MM.1S (cell line): ENCODE data around the gene STX3.
"Not testable (repeated sequence)": the region's sequence is repeated elsewhere in the genome, so short reads cannot be mapped to it uniquely, and the experiment has no call there.

Experiments
- DNase-seq: peaks from one replicate; pipeline ENCODE4 v3.0.0-alpha.2; 2015
- H2AFZ ChIP-seq: fragments of 300-600 bp; sonication (generic); 2 replicates; pipeline ENCODE4 v1.6.0; 2016; ENCODE audit warnings: antibody characterized with exemption, low read length
- H3F3A ChIP-seq: fragments of 300-600 bp; sonication (generic); 2 replicates; pipeline ENCODE4 v1.6.1; 2016; ENCODE audit warnings: mild to moderate bottlenecking, antibody characterized with exemption, low read length, moderate library complexity, mixed read lengths; ENCODE audit not compliant: insufficient read depth
- H3K27ac ChIP-seq: fragments of 300-600 bp; sonication (generic); 2 replicates; pipeline ENCODE4 v1.5.1; 2016; ENCODE audit warnings: mild to moderate bottlenecking, low read length
- H3K27me3 ChIP-seq: fragments of 300-600 bp; sonication (generic); replicated peaks from 2 replicates; pipeline ENCODE4 v1.6.0; 2016; ENCODE audit warnings: low read length; ENCODE audit not compliant: insufficient read depth
- H3K36me3 ChIP-seq: fragments of 300-600 bp; sonication (generic); replicated peaks from 2 replicates; pipeline ENCODE4 v1.6.1; 2016; ENCODE audit warnings: mild to moderate bottlenecking, low read length, mixed read lengths; ENCODE audit not compliant: insufficient read depth
- H3K4me1 ChIP-seq: fragments of 300-600 bp; sonication (generic); 2 replicates; pipeline ENCODE4 v1.6.1; 2016; ENCODE audit warnings: low read length, mixed read lengths
- H3K4me2 ChIP-seq: fragments of 300-600 bp; sonication (generic); 2 replicates; pipeline ENCODE4 v1.6.0; 2016; ENCODE audit warnings: low read depth, low read length
- H3K4me3 ChIP-seq: fragments of 300-600 bp; sonication (generic); 2 replicates; pipeline ENCODE4 v1.5.1; 2016; ENCODE audit warnings: low read length, mixed read lengths
- H3K79me2 ChIP-seq: fragments of 300-600 bp; sonication (generic); 2 replicates; pipeline ENCODE4 v1.6.1; 2016; ENCODE audit warnings: mixed run types, low read length, mixed read lengths
- H3K9ac ChIP-seq: fragments of 300-600 bp; sonication (generic); 2 replicates; pipeline ENCODE4 v1.6.1; 2016; ENCODE audit warnings: low read length, mixed read lengths
- H3K9me2 ChIP-seq: fragments of 300-600 bp; sonication (generic); replicated peaks from 2 replicates; pipeline ENCODE4 v1.6.1; 2016; ENCODE audit warnings: mild to moderate bottlenecking, low read length, mixed read lengths; ENCODE audit not compliant: insufficient read depth
- H3K9me3 ChIP-seq: fragments of 300-600 bp; sonication (generic); replicated peaks from 2 replicates; pipeline ENCODE4 v1.6.1; 2016; ENCODE audit warnings: mild to moderate bottlenecking, low read length, mixed read lengths; ENCODE audit not compliant: insufficient read depth
- H4K20me1 ChIP-seq: fragments of 300-600 bp; sonication (generic); 2 replicates; pipeline ENCODE4 v1.6.1; 2016; ENCODE audit warnings: mild to moderate bottlenecking, low read length, moderate library complexity, mixed read lengths; ENCODE audit not compliant: insufficient read depth
- EZH2 ChIP-seq: fragments of 300-600 bp; sonication (generic); optimal IDR thresholded peaks from 2 replicates; pipeline ENCODE3; 2017; ENCODE audit warnings: low read depth, mild to moderate bottlenecking, antibody characterized with exemption, low read length, mixed read lengths
- EZH2phosphoT487 ChIP-seq: fragments of 300-600 bp; sonication (generic); IDR thresholded peaks from 2 replicates; pipeline ENCODE4 v1.6.1; 2018; ENCODE audit warnings: antibody characterized with exemption, low read length
- TF ChIP-seq, protein P1 (sequence below): fragments of 300-600 bp; sonication (generic); IDR thresholded peaks from 2 replicates; pipeline ENCODE4 v1.5.1; 2016; ENCODE audit warnings: antibody characterized with exemption, low read length, mixed read lengths

STX3 gene

DNA sequence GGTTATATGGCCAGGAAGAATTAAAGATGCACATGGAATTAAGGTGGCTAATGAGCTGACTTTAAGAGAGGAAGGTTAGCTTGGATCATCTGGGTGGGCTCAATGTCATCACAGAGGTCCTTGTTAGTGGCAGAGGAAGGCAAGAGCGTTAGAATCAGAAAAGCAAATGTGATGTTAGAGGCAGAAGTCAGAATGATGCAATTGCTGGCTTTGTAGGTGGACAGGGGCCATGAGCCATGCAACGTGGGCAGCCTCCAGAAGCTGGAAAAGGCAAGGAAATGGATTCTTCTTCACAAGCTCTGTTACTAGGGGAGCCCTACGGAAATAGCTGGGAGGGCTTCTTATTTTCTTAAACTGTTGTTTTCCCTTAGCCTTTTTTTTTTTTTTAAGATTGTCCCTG is 92.5 kb downstream of the STX3 start:
- Histone ChIP-seq H3K36me3 (no peaks in the 10 kb centered on the region), H2AFZ (no peak overlapping the region)
- no peak for TF ChIP-seq EZH2
- TF ChIP-seq, protein P1, sequence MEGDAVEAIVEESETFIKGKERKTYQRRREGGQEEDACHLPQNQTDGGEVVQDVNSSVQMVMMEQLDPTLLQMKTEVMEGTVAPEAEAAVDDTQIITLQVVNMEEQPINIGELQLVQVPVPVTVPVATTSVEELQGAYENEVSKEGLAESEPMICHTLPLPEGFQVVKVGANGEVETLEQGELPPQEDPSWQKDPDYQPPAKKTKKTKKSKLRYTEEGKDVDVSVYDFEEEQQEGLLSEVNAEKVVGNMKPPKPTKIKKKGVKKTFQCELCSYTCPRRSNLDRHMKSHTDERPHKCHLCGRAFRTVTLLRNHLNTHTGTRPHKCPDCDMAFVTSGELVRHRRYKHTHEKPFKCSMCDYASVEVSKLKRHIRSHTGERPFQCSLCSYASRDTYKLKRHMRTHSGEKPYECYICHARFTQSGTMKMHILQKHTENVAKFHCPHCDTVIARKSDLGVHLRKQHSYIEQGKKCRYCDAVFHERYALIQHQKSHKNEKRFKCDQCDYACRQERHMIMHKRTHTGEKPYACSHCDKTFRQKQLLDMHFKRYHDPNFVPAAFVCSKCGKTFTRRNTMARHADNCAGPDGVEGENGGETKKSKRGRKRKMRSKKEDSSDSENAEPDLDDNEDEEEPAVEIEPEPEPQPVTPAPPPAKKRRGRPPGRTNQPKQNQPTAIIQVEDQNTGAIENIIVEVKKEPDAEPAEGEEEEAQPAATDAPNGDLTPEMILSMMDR, result no peak
- no peak for TF ChIP-seq EZH2phosphoT487

DNA sequence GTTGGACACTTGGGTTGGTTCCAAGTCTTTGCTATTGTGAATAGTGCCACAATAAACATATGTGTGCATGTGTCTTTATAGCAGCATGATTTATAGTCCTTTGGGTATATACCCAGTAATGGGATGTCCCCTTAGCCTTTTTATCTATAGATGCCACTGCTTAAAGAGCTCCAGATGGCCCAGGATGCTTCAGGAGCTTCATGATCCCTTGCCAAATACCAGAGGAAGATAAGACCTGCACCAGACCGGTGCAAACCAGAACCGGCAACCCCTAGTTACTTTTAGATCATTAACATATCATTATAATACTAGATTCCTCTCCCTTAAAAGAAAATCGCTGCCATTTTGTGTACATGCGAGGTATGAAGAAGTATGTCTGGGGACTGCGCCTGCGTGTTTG is 93.3 kb downstream of the STX3 start:
- H2AFZ ChIP-seq, H3F3A ChIP-seq, H3K9me3 ChIP-seq: not testable (repeated sequence)

More for the DNA sequence above, 92.5 kb downstream of the STX3 start:
- Histone ChIP-seq H3K79me2 (no peaks in the 10 kb centered on the region), H4K20me1 (no peaks in the 10 kb centered on the region), H3K27me3 (no peaks in the 10 kb centered on the region), H3K4me3 (no peak overlapping the region), H3K9ac (no peak overlapping the region), H3K9me2 (no peaks in the 10 kb centered on the region), H3K4me2 (no peak overlapping the region), H3K9me3 (no peaks in the 10 kb centered on the region), H3K27ac (no peak overlapping the region), H3K4me1 (no peaks in the 10 kb centered on the region), H3F3A (no peaks in the 10 kb centered on the region)
- no peak for DNase-seq

DNA sequence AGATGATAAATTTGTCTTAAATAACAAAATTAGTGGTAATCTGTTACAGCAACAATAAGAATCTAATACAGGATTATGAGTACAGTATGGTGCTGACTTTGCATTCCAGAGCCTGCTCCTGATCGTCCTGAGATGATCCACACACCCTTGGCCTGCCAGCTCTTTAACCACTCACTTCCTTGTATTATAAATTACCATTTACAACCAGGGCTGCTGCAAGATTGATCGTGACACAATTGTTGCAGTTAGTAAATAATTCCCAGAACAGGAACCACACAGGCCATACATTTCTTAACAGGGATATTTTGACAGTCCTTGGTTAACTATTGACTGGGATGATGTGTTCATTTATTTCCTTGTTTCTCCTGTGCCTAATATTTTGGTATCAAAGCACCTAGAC is 94.0 kb downstream of the STX3 start:
- TF ChIP-seq EZH2phosphoT487 (no peak), EZH2 (no peak)
- TF ChIP-seq, protein P1, result no peak
- Histone ChIP-seq H3K4me1 (no peaks in the 10 kb centered on the region), H4K20me1 (no peaks in the 10 kb centered on the region), H3K4me3 (no peak overlapping the region), H3K4me2 (no peak overlapping the region), H2AFZ (no peak overlapping the region), H3K9me2 (no peaks in the 10 kb centered on the region), H3K79me2 (no peaks in the 10 kb centered on the region), H3K9me3 (no peaks in the 10 kb centered on the region), H3F3A (no peaks in the 10 kb centered on the region), H3K27me3 (no peaks in the 10 kb centered on the region), H3K27ac (no peak overlapping the region), H3K9ac (no peak overlapping the region), H3K36me3 (no peaks in the 10 kb centered on the region)
- DNase-seq, result no peak

More for the DNA sequence above, 93.3 kb downstream of the STX3 start:
- H3K4me3 ChIP-seq, H3K27me3 ChIP-seq, DNase-seq, H3K4me1 ChIP-seq, H3K27ac ChIP-seq, H3K9me2 ChIP-seq, H3K36me3 ChIP-seq, H3K9ac ChIP-seq, H3K79me2 ChIP-seq, H4K20me1 ChIP-seq, H3K4me2 ChIP-seq: not testable (repeated sequence)

DNA sequence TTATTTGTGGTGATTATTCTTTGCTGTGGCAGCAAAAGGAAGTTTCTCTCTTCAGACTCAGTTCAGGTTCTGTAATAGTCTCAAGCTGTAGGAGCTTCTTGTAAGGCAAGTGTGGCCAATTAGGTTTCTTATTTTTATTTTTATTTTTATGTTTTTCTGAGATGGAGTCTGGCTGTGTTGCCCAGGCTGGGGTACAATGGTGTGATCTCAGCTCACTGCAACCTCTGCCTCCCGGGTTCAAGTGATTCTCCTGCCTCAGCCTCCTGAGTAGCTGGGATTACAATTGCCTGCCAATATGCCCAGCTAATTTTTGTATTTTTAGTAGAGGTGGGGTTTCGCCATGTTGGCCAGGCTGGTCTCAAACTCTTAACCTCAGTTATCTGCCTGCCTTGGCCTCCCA is 94.4 kb downstream of the STX3 start:
- H3K27ac ChIP-seq, H3K4me1 ChIP-seq, H3K27me3 ChIP-seq, H3K9ac ChIP-seq, DNase-seq, H3K36me3 ChIP-seq, H2AFZ ChIP-seq, H4K20me1 ChIP-seq, H3K4me2 ChIP-seq, H3K79me2 ChIP-seq, H3F3A ChIP-seq, H3K9me2 ChIP-seq, H3K4me3 ChIP-seq, H3K9me3 ChIP-seq: not testable (repeated sequence)

DNA sequence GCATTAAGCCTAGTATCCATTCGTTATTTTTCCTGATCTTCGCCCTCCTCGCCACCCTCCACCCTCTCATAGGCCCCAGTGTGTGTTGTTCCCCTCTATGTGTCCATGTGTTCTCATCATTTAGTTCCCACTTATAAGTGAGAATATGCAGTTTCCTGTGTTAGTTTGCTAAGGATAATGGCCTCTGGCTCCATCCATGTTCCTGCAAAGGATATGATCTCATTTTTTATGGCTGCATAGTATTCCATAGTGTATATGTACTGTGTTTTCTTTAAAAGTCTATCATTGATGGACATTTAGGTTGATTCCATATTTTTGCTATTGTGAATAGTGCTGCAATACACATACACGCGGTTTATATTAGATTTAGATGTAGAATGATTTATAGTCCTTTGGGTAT is 96.2 kb downstream of the STX3 start:
- H3K4me2 ChIP-seq, H3K36me3 ChIP-seq: not testable (repeated sequence)

More for the DNA sequence above, 96.2 kb downstream of the STX3 start:
- H4K20me1 ChIP-seq, H3K79me2 ChIP-seq, H3K27me3 ChIP-seq, H2AFZ ChIP-seq, H3K27ac ChIP-seq, H3K4me1 ChIP-seq, H3K9me3 ChIP-seq, H3F3A ChIP-seq, H3K4me3 ChIP-seq, H3K9ac ChIP-seq, DNase-seq, H3K9me2 ChIP-seq: not testable (repeated sequence)
